ENCODE results near the gene HNRNPK. TPM values are rescaled to one million over a fixed set of nuclear protein-coding genes. Genes with fewer than 3 reads are reported as not detected.

The HNRNPK gene
- total and polyA plus RNA-seq, 2 of the 13 experiments (the other 11 are each of a cell fraction or from before 2014, with no cell fraction given) = 321 to 712 TPM

- peak; percentile 35; the same call in 1 of the 2 replicates for TF ChIP-seq TARDBP (CRISPR knock-in tag; IDR thresholded peaks at IDR 0.05)
- TF ChIP-seq MYC (CRISPR knock-in tag; IDR thresholded peaks at IDR 0.05; ENCODE audit: borderline replicate concordance) = peak; percentile 95
- peak; percentile 92 for TF ChIP-seq MAX (IDR thresholded peaks at IDR 0.05)
- TF ChIP-seq ZNF646 (CRISPR knock-in tag; IDR thresholded peaks at IDR 0.05) = peak; percentile 25; the same call in 1 of the 2 replicates
- no peak for TF ChIP-seq SUZ12 (IDR thresholded peaks at IDR 0.05; ENCODE audit: low read depth, low read length)
- TF ChIP-seq MXD1 (CRISPR knock-in tag; IDR thresholded peaks at IDR 0.05) = no peak
- TF ChIP-seq SIN3A (IDR thresholded peaks at IDR 0.05; ENCODE audit: borderline replicate concordance, low read depth, low read length) = peak; percentile 47; the same call in 1 of the 2 replicates
- no peak for TF ChIP-seq TEF (CRISPR knock-in tag; IDR thresholded peaks at IDR 0.05)
- peak; percentile 28 for TF ChIP-seq ASH2L (IDR thresholded peaks at IDR 0.05; ENCODE audit: insufficient read length, low read depth, low read length)
- TF ChIP-seq THAP9 (CRISPR knock-in tag; IDR thresholded peaks at IDR 0.05; ENCODE audit: borderline replicate concordance) = 0 out of 2 replicates have a peak, but pooled peaks have one; percentile 2
- no peak for TF ChIP-seq FIP1L1 (IDR thresholded peaks at IDR 0.05; ENCODE audit: borderline replicate concordance, insufficient read depth, low read depth, low read length)
- TF ChIP-seq TCF12 (IDR thresholded peaks at IDR 0.05) = no peak
- TF ChIP-seq TCF12 (CRISPR knock-in tag; IDR thresholded peaks at IDR 0.05) = no peak
- no peak for TF ChIP-seq ZNF451 (CRISPR knock-in tag; IDR thresholded peaks at IDR 0.05)
- no peak for TF ChIP-seq ATRX (CRISPR knock-in tag; IDR thresholded peaks at IDR 0.05; ENCODE audit: borderline replicate concordance)
- 0 out of 2 replicates have a peak, but pooled peaks have one; percentile 44 for TF ChIP-seq REL (CRISPR knock-in tag; conservative IDR thresholded peaks at IDR 0.05)
- TF ChIP-seq DMAP1 (CRISPR knock-in tag; IDR thresholded peaks at IDR 0.05) = peak; percentile 80; the same call in 1 of the 2 replicates
- TF ChIP-seq KLF12 (CRISPR knock-in tag; IDR thresholded peaks at IDR 0.05; ENCODE audit: borderline replicate concordance) = 0 out of 2 replicates have a peak, but pooled peaks have one; percentile 31
These were observed 813 bp downstream of the HNRNPK start (continued) for GRCh38 chr9:83978992-83979811.

Data from HepG2 (cell line).